OCI-LY1 (cell line): ENCODE results near the gene LAMA1.

Experiments
- H2AFZ ChIP-seq: fragments of 200-600 bp; sonication (generic), shearing (Covaris generic); 2 replicates; pipeline ENCODE4 v1.6.0; 2014; ENCODE audit warnings: antibody characterized with exemption, mild to moderate bottlenecking, low read length
- H3F3A ChIP-seq: fragments of 200-600 bp; sonication (generic), shearing (Covaris generic); 2 replicates; pipeline ENCODE4 v1.6.0; 2014; ENCODE audit warnings: mild to moderate bottlenecking, antibody characterized with exemption, low read length, moderate library complexity; ENCODE audit not compliant: insufficient read depth
- H3K27ac ChIP-seq: fragments of 200-600 bp; sonication (generic); 2 replicates; pipeline ENCODE4 v1.5.1; 2014; ENCODE audit warnings: low read length, mixed run types, mild to moderate bottlenecking, low read depth; ENCODE audit not compliant: poor library complexity, severe bottlenecking
- H3K27me3 ChIP-seq: fragments of 200-600 bp; sonication (generic); 2 replicates; pipeline ENCODE4 v1.6.0; 2014; ENCODE audit warnings: antibody characterized with exemption, mild to moderate bottlenecking, low read length, moderate library complexity; ENCODE audit not compliant: insufficient read depth
- H3K36me3 ChIP-seq: fragments of 200-600 bp; sonication (generic); 2 replicates; pipeline ENCODE4 v1.6.1; 2014; ENCODE audit warnings: mild to moderate bottlenecking, antibody characterized with exemption, low read length, moderate library complexity, mixed read lengths; ENCODE audit not compliant: insufficient read depth
- H3K4me1 ChIP-seq: fragments of 200-600 bp; sonication (generic); 2 replicates; pipeline ENCODE4 v1.5.1; 2014; ENCODE audit warnings: mild to moderate bottlenecking, low read length, moderate library complexity; ENCODE audit not compliant: insufficient read depth, severe bottlenecking
- H3K4me2 ChIP-seq: fragments of 200-600 bp; sonication (generic), shearing (Covaris generic); 2 replicates; pipeline ENCODE4 v1.6.1; 2014; ENCODE audit warnings: low read length
- H3K4me3 ChIP-seq: fragments of 200-600 bp; sonication (generic); 2 replicates; pipeline ENCODE4 v1.5.1; 2014; ENCODE audit warnings: low read length, low read depth, mild to moderate bottlenecking, mixed read lengths; ENCODE audit not compliant: poor library complexity, severe bottlenecking
- H3K79me2 ChIP-seq: fragments of 200-600 bp; shearing (Covaris generic); 2 replicates; pipeline ENCODE4 v1.6.1; 2016; ENCODE audit warnings: mixed run types, low read length, mixed read lengths; ENCODE audit not compliant: insufficient read depth
- H3K9ac ChIP-seq: fragments of 200-600 bp; sonication (generic), shearing (Covaris generic); 2 replicates; pipeline ENCODE4 v1.6.1; 2014; ENCODE audit warnings: mild to moderate bottlenecking, low read length, mixed read lengths
- H3K9me2 ChIP-seq: fragments of 200-600 bp; sonication (generic), shearing (Covaris generic); 2 replicates; pipeline ENCODE4 v1.6.1; 2014; ENCODE audit warnings: low read depth, mild to moderate bottlenecking, low read length, mixed read lengths
- H3K9me3 ChIP-seq: fragments of 200-600 bp; shearing (Covaris generic); 2 replicates; pipeline ENCODE4 v1.6.1; 2014; ENCODE audit warnings: low read length, mixed read lengths
- H4K20me1 ChIP-seq: fragments of 200-600 bp; sonication (generic), shearing (Covaris generic); 2 replicates; pipeline ENCODE4 v1.6.0; 2016; ENCODE audit warnings: mild to moderate bottlenecking, low read length; ENCODE audit not compliant: insufficient read depth
- CTCF ChIP-seq: fragments of 200-600 bp; sonication (generic), shearing (Covaris generic); IDR thresholded peaks from 2 replicates; pipeline ENCODE4 v1.5.1; 2017; ENCODE audit warnings: mild to moderate bottlenecking, antibody characterized with exemption, low read length, moderate library complexity, mixed read lengths
- EZH2 ChIP-seq: fragments of 200-600 bp; sonication (generic), shearing (Covaris generic); IDR thresholded peaks from 2 replicates; pipeline ENCODE4 v1.8.0; 2017; ENCODE audit warnings: borderline replicate concordance, mixed run types, mild to moderate bottlenecking, antibody characterized with exemption, low read length, moderate library complexity, mixed read lengths

Gene LAMA1

GRCh38 chr18:6901286-6901926, 216.2 kb downstream of the LAMA1 start:
- H4K20me1 ChIP-seq, result no peaks in the 10 kb centered on the region
- no peaks in the 10 kb centered on the region for H3K79me2 ChIP-seq
- no peak overlapping the region for H2AFZ ChIP-seq
- no peaks in the 10 kb centered on the region for H3F3A ChIP-seq
- TF ChIP-seq CTCF, result no peak
- TF ChIP-seq EZH2, result no peak
- no peak overlapping the region for H3K9ac ChIP-seq
- H3K4me3 ChIP-seq, result no peak overlapping the region
- no peaks in the 10 kb centered on the region for H3K27me3 ChIP-seq
- H3K4me1 ChIP-seq, result no peaks in the 10 kb centered on the region
- no peak overlapping the region for H3K4me2 ChIP-seq
- H3K9me2 ChIP-seq, result no peaks in the 10 kb centered on the region
- H3K27ac ChIP-seq, result no peak overlapping the region
- H3K36me3 ChIP-seq, result no peaks in the 10 kb centered on the region
- H3K9me3 ChIP-seq, result no peaks in the 10 kb centered on the region

- no peak overlapping the region for H3K27ac ChIP-seq
- H3K9ac ChIP-seq, result no peak overlapping the region
- H3K9me3 ChIP-seq, result no peaks in the 10 kb centered on the region
- no peak overlapping the region for H3K4me3 ChIP-seq
- TF ChIP-seq EZH2 (no peak), CTCF (no peak)
- H3K27me3 ChIP-seq, result no peaks in the 10 kb centered on the region
- no peak overlapping the region for H2AFZ ChIP-seq
- no peak overlapping the region for H3K4me2 ChIP-seq
- no peaks in the 10 kb centered on the region for H3K79me2 ChIP-seq
- no peaks in the 10 kb centered on the region for H3F3A ChIP-seq
- H3K4me1 ChIP-seq, result no peaks in the 10 kb centered on the region
- H4K20me1 ChIP-seq, result no peaks in the 10 kb centered on the region; the same call in 1 of the 2 replicates
- no peaks in the 10 kb centered on the region for H3K9me2 ChIP-seq
- H3K36me3 ChIP-seq, result no peaks in the 10 kb centered on the region
Observed at GRCh38 chr18:6891788-6892187, 225.8 kb downstream of the LAMA1 start.
